Measurements from ENCODE around the gene SMYD3.
A peak's percentile ranks its signal among the peaks of the same experiment; 100 is the strongest.
"Not testable (repeated sequence)": the region's sequence is repeated elsewhere in the genome, so short reads cannot be mapped to it uniquely, and the experiment has no call there.

Gene SMYD3

GRCh38 chr1:245800901-245801605 is 706.0 kb downstream of the SMYD3 start:
- no peak for DNase-seq (ENCODE audit: low spot score)

- DNase-seq (ENCODE audit: low spot score), result no peak
Observed at GRCh38 chr1:245798349-245798711, 708.7 kb downstream of the SMYD3 start.

GRCh38 chr1:245797592-245798348 is 709.3 kb downstream of the SMYD3 start:
- no peak for DNase-seq (ENCODE audit: low spot score)

GRCh38 chr1:245791410-245792312 is 715.4 kb downstream of the SMYD3 start:
- DNase-seq (ENCODE audit: low spot score), result no peak

- DNase-seq (ENCODE audit: low spot score), result peak; percentile 21
Observed at GRCh38 chr1:245790441-245790840, 716.6 kb downstream of the SMYD3 start.

GRCh38 chr1:245788886-245789285 is 718.2 kb downstream of the SMYD3 start:
- no peak for DNase-seq (ENCODE audit: low spot score)

- peak; percentile 88 for DNase-seq (ENCODE audit: low spot score)
Observed at GRCh38 chr1:245788269-245788668, 718.8 kb downstream of the SMYD3 start.

GRCh38 chr1:245786948-245787347 is 720.1 kb downstream of the SMYD3 start:
- DNase-seq (ENCODE audit: low spot score), result no peak

- DNase-seq (ENCODE audit: low spot score), result no peak
Observed at GRCh38 chr1:245779797-245780755, 727.0 kb downstream of the SMYD3 start.

- no peak for DNase-seq (ENCODE audit: low spot score)
Observed at GRCh38 chr1:245777752-245778151, 729.3 kb downstream of the SMYD3 start.

- no peak for DNase-seq (ENCODE audit: low spot score)
Observed at GRCh38 chr1:245776694-245777332, 730.3 kb downstream of the SMYD3 start.

- no peak for DNase-seq (ENCODE audit: low spot score)
Observed at GRCh38 chr1:245776139-245776538, 730.9 kb downstream of the SMYD3 start.

GRCh38 chr1:245774931-245775330 is 732.1 kb downstream of the SMYD3 start:
- DNase-seq (ENCODE audit: low spot score), result not testable (repeated sequence)

- DNase-seq (ENCODE audit: low spot score), result no peak
Observed at GRCh38 chr1:245774196-245774595, 732.9 kb downstream of the SMYD3 start.

- no peak for DNase-seq (ENCODE audit: low spot score)
Observed at GRCh38 chr1:245773344-245773743, 733.7 kb downstream of the SMYD3 start.

GRCh38 chr1:245772739-245773138 is 734.3 kb downstream of the SMYD3 start:
- DNase-seq (ENCODE audit: low spot score), result no peak

- DNase-seq (ENCODE audit: low spot score), result no peak
Observed at GRCh38 chr1:245772325-245772724, 734.8 kb downstream of the SMYD3 start.

- DNase-seq (ENCODE audit: low spot score), result peak; percentile 71
Observed at GRCh38 chr1:245771511-245772281, 735.4 kb downstream of the SMYD3 start.

GRCh38 chr1:245770156-245770555 is 736.9 kb downstream of the SMYD3 start:
- no peak for DNase-seq (ENCODE audit: low spot score)

- DNase-seq (ENCODE audit: low spot score), result no peak
Observed at GRCh38 chr1:245768596-245768995, 738.5 kb downstream of the SMYD3 start.

Measured in AG08396 (cell line).